ENCODE measurements around the gene FOXL3.

FOXL3 gene

GRCh38 chr7:304574-305409 lies 14.8 kb downstream of the FOXL3 start:
- DNase-seq: no peak

- no peak for DNase-seq
Measured at GRCh38 chr7:305410-306151, 15.6 kb downstream of the FOXL3 start.

- no peak for DNase-seq
Measured at GRCh38 chr7:307970-308369, 18.0 kb downstream of the FOXL3 start.

GRCh38 chr7:309586-310228 lies 19.7 kb downstream of the FOXL3 start:
- DNase-seq: no peak

GRCh38 chr7:311131-311680 lies 21.2 kb downstream of the FOXL3 start:
- no peak for DNase-seq

- DNase-seq: no peak
Measured at GRCh38 chr7:311796-312195, 21.8 kb downstream of the FOXL3 start.

- no peak for DNase-seq
Measured at GRCh38 chr7:312424-312823, 22.5 kb downstream of the FOXL3 start.

GRCh38 chr7:314853-315252 lies 24.9 kb downstream of the FOXL3 start:
- DNase-seq: no peak

- DNase-seq: no peak
Measured at GRCh38 chr7:315516-316265, 25.7 kb downstream of the FOXL3 start.

GRCh38 chr7:317643-318405 lies 27.9 kb downstream of the FOXL3 start:
- DNase-seq: no peak

GRCh38 chr7:318476-318875 lies 28.5 kb downstream of the FOXL3 start:
- DNase-seq: no peak

- DNase-seq: no peak
Measured at GRCh38 chr7:318878-319661, 29.1 kb downstream of the FOXL3 start.

GRCh38 chr7:320297-320696 lies 30.3 kb downstream of the FOXL3 start:
- no peak for DNase-seq

GRCh38 chr7:322111-322671 lies 32.2 kb downstream of the FOXL3 start:
- no peak for DNase-seq

- DNase-seq: no peak
Measured at GRCh38 chr7:322708-323111, 32.7 kb downstream of the FOXL3 start.

- no peak for DNase-seq
Measured at GRCh38 chr7:323410-323809, 33.4 kb downstream of the FOXL3 start.

GRCh38 chr7:324011-324410 lies 34.0 kb downstream of the FOXL3 start:
- DNase-seq: no peak

GRCh38 chr7:325051-325798 lies 35.3 kb downstream of the FOXL3 start:
- DNase-seq: no peak

- no peak for DNase-seq
Measured at GRCh38 chr7:325811-326210, 35.8 kb downstream of the FOXL3 start.

GRCh38 chr7:326273-326672 lies 36.3 kb downstream of the FOXL3 start:
- no peak for DNase-seq
